ENCODE results near the gene EGR1.
"Not testable (repeated sequence)": the region's sequence is repeated elsewhere in the genome, so short reads cannot be mapped to it uniquely, and the experiment has no call there.

The EGR1 gene

GRCh38 chr5:138470322-138471051 lies 5.2 kb downstream of the EGR1 start:
- no peak for DNase-seq

- DNase-seq = no peak
Measured at GRCh38 chr5:138471052-138471361, 5.7 kb downstream of the EGR1 start.

GRCh38 chr5:138472353-138472752 lies 7.1 kb downstream of the EGR1 start:
- no peak for DNase-seq

GRCh38 chr5:138473151-138473550 lies 7.9 kb downstream of the EGR1 start:
- DNase-seq = not testable (repeated sequence)

- DNase-seq = no peak
Measured at GRCh38 chr5:138476918-138477317, 11.6 kb downstream of the EGR1 start.

GRCh38 chr5:138482638-138483037 lies 17.4 kb downstream of the EGR1 start:
- no peak for DNase-seq

- DNase-seq = no peak
Measured at GRCh38 chr5:138488481-138488945, 23.2 kb downstream of the EGR1 start.

GRCh38 chr5:138489683-138490061 lies 24.4 kb downstream of the EGR1 start:
- DNase-seq = no peak

- DNase-seq = no peak
Measured at GRCh38 chr5:138490648-138491283, 25.5 kb downstream of the EGR1 start.

GRCh38 chr5:138491284-138491648 lies 26.0 kb downstream of the EGR1 start:
- DNase-seq = no peak

GRCh38 chr5:138491669-138492559 lies 26.6 kb downstream of the EGR1 start:
- peak; percentile 80 for DNase-seq

GRCh38 chr5:138492560-138493045 lies 27.3 kb downstream of the EGR1 start:
- no peak for DNase-seq

- DNase-seq = no peak
Measured at GRCh38 chr5:138495351-138495750, 30.1 kb downstream of the EGR1 start.

- no peak for DNase-seq
Measured at GRCh38 chr5:138498376-138498775, 33.1 kb downstream of the EGR1 start.

GRCh38 chr5:138502121-138502520 lies 36.8 kb downstream of the EGR1 start:
- DNase-seq = no peak

GRCh38 chr5:138502521-138502920 lies 37.2 kb downstream of the EGR1 start:
- DNase-seq = no peak

- no peak for DNase-seq
Measured at GRCh38 chr5:138503487-138504270, 38.4 kb downstream of the EGR1 start.

- DNase-seq = no peak
Measured at GRCh38 chr5:138504799-138505198, 39.5 kb downstream of the EGR1 start.

- DNase-seq = no peak
Measured at GRCh38 chr5:138506370-138507306, 41.4 kb downstream of the EGR1 start.

GRCh38 chr5:138507485-138507884 lies 42.2 kb downstream of the EGR1 start:
- DNase-seq = not testable (repeated sequence)

- DNase-seq = no peak
Measured at GRCh38 chr5:138508958-138509357, 43.7 kb downstream of the EGR1 start.

- DNase-seq = no peak
Measured at GRCh38 chr5:138514021-138514420, 48.7 kb downstream of the EGR1 start.
